Type B pancreatic cell (in vitro differentiated cells): ENCODE measurements around the gene CYP4B1. TPM values are rescaled to one million over a fixed set of nuclear protein-coding genes. Genes with fewer than 3 reads are reported as not detected.
"Not testable (repeated sequence)": the region's sequence is repeated elsewhere in the genome, so short reads cannot be mapped to it uniquely, and the experiment has no call there.

Experiments used
- DNase-seq: peaks from one replicate; pipeline ENCODE4 v3.0.0; 2021; ENCODE audit warnings: mixed read lengths; ENCODE audit not compliant: unreplicated experiment; ENCODE audit errors: extremely low spot score
- H3K27ac Mint-ChIP-seq: 2 replicates; pipeline ENCODE4 v1.8.0; 2021; ENCODE audit warnings: mild to moderate bottlenecking, mixed read lengths
- H3K27me3 Mint-ChIP-seq: 2 replicates; pipeline ENCODE4 v1.8.0; 2021; ENCODE audit warnings: mixed read lengths
- H3K36me3 Mint-ChIP-seq: 2 replicates; pipeline ENCODE4 v1.8.0; 2021; ENCODE audit warnings: mixed read lengths
- H3K4me1 Mint-ChIP-seq: one replicate; pipeline ENCODE4 v1.8.0; 2021; ENCODE audit warnings: mixed read lengths; ENCODE audit not compliant: unreplicated experiment
- H3K4me3 Mint-ChIP-seq: 2 replicates; pipeline ENCODE4 v1.8.0; 2021; ENCODE audit warnings: mild to moderate bottlenecking, mixed read lengths
- H3K9me3 Mint-ChIP-seq: 2 replicates; pipeline ENCODE4 v1.8.0; 2021; ENCODE audit warnings: mixed read lengths
- CTCF ChIP-seq: fragments of 200-600 bp; sonication (generic); conservative IDR thresholded peaks from 2 replicates; pipeline ENCODE4 v1.5.0; 2021; ENCODE audit warnings: antibody characterized with exemption, mild to moderate bottlenecking
- long read RNA-seq: library from polyadenylated mRNA; unstranded; transcript quantifications from one replicate; pipeline ENCODE4 v2.0.0, GENCODE V29; 2020
- total RNA-seq: library from RNA; stranded (reverse); gene quantifications from 2 replicates; pipeline ENCODE4 v1.2.1, GENCODE V29; 2021; ENCODE audit warnings: low replicate concordance

The CYP4B1 gene
- total RNA-seq: 25.7 and 28.9 TPM in 2 replicates
- long read RNA-seq, transcript CYP4B1-206 (12 exons, 2,019 nt): minor isoform, 9 of 298 reads
- long read RNA-seq, transcript CYP4B1-203 (12 exons, 2,110 nt): major isoform, 167 of 298 reads
- long read RNA-seq, transcript CYP4B1-201 (12 exons, 2,171 nt): minor isoform, 74 of 298 reads
- long read RNA-seq, partial matches to known transcripts: 3 of 298 reads
- long read RNA-seq, other reads (novel, unspliced or antisense): 42 of 298 reads

- no peaks in the 10 kb centered on the region for H3K27me3 Mint-ChIP-seq
- peak within 1 kb of the TSS; percentile 72 for H3K4me3 Mint-ChIP-seq
- TF ChIP-seq CTCF: no peak
- no peaks in the 10 kb centered on the region for H3K4me1 Mint-ChIP-seq
- H3K9me3 Mint-ChIP-seq: no peaks in the 10 kb centered on the region
- H3K27ac Mint-ChIP-seq: peak within 1 kb of the TSS; percentile 50
- no peaks in the 10 kb centered on the region for H3K36me3 Mint-ChIP-seq
- no peak for DNase-seq
Observed at GRCh38 chr1:46798810-46799209, at the start of gene CYP4B1. TSS of gene CYP4B1 (plus strand) at chr1:46799046. CDS start at chr1:46799082, 36 bp downstream.

- Mint-ChIP-seq H3K4me1 (peaks cover 2% of the 10 kb centered on the region), H3K36me3 (no peaks in the 10 kb centered on the region), H3K27me3 (peaks cover 5% of the 10 kb centered on the region), H3K9me3 (no peaks in the 10 kb centered on the region), H3K27ac (no peak overlapping the region), H3K4me3 (no peak overlapping the region)
- no peak for DNase-seq
- no peak for TF ChIP-seq CTCF
Observed at GRCh38 chr1:46749404-46749803, 49.4 kb upstream of the CYP4B1 start.

- H3K27ac Mint-ChIP-seq: no peak overlapping the region
- no peak for TF ChIP-seq CTCF
- H3K9me3 Mint-ChIP-seq: peaks cover 5% of the 10 kb centered on the region
- H3K4me3 Mint-ChIP-seq: no peak overlapping the region
- H3K4me1 Mint-ChIP-seq: peaks cover 7% of the 10 kb centered on the region
- no peak for DNase-seq
- no peaks in the 10 kb centered on the region for H3K36me3 Mint-ChIP-seq
- H3K27me3 Mint-ChIP-seq: peaks cover 5% of the 10 kb centered on the region
Observed at GRCh38 chr1:46749921-46750404, 48.9 kb upstream of the CYP4B1 start.

GRCh38 chr1:46753985-46754384, 44.9 kb upstream of the CYP4B1 start:
- no peaks in the 10 kb centered on the region for H3K27me3 Mint-ChIP-seq
- no peak for TF ChIP-seq CTCF
- H3K4me1 Mint-ChIP-seq: peaks cover 30% of the 10 kb centered on the region
- H3K36me3 Mint-ChIP-seq: no peaks in the 10 kb centered on the region
- DNase-seq: no peak
- no peak overlapping the region for H3K4me3 Mint-ChIP-seq
- H3K27ac Mint-ChIP-seq: peak overlapping the region; percentile 93
- peaks cover 11% of the 10 kb centered on the region for H3K9me3 Mint-ChIP-seq

GRCh38 chr1:46754707-46755106, 44.1 kb upstream of the CYP4B1 start:
- Mint-ChIP-seq H3K27ac (peak overlapping the region; percentile 93), H3K9me3 (peaks cover 11% of the 10 kb centered on the region)

GRCh38 chr1:46755121-46755520, 43.7 kb upstream of the CYP4B1 start:
- DNase-seq: no peak
- H3K36me3 Mint-ChIP-seq: no peaks in the 10 kb centered on the region
- H3K27me3 Mint-ChIP-seq: no peaks in the 10 kb centered on the region
- H3K4me1 Mint-ChIP-seq: peaks cover 30% of the 10 kb centered on the region
- peaks cover 11% of the 10 kb centered on the region for H3K9me3 Mint-ChIP-seq
- H3K27ac Mint-ChIP-seq: peak overlapping the region; percentile 93
- peak overlapping the region; percentile 2 for H3K4me3 Mint-ChIP-seq
- TF ChIP-seq CTCF: no peak

More at GRCh38 chr1:46754707-46755106, 44.1 kb upstream of the CYP4B1 start:
- peaks cover 30% of the 10 kb centered on the region for H3K4me1 Mint-ChIP-seq
- H3K36me3 Mint-ChIP-seq, H3K27me3 Mint-ChIP-seq, DNase-seq: not testable (repeated sequence)
- peak overlapping the region; percentile 2 for H3K4me3 Mint-ChIP-seq
